ENCODE measurements around the gene MCAM.

Gene MCAM

GRCh38 chr11:119332111-119332765 lies 15.3 kb upstream of the MCAM start:
- no peak for DNase-seq

- no peak for DNase-seq
Measured at GRCh38 chr11:119330237-119330636, 13.3 kb upstream of the MCAM start.

- no peak for DNase-seq
Measured at GRCh38 chr11:119329320-119329719, 12.4 kb upstream of the MCAM start.

- DNase-seq, result no peak
Measured at GRCh38 chr11:119324189-119324588, 7.3 kb upstream of the MCAM start.

- DNase-seq, result peak in 38 of 51 donors; percentile 12 to 91 (median 52)
Measured at GRCh38 chr11:119323532-119324033, 6.7 kb upstream of the MCAM start.

GRCh38 chr11:119322921-119323531 lies 6.1 kb upstream of the MCAM start:
- no peak for DNase-seq

- no peak for DNase-seq
Measured at GRCh38 chr11:119322360-119322739, 5.4 kb upstream of the MCAM start.

GRCh38 chr11:119320776-119321524 lies 4.0 kb upstream of the MCAM start:
- DNase-seq, result peak in 15 of 51 donors; percentile 39 to 78 (median 53)

GRCh38 chr11:119320240-119320775 lies 3.4 kb upstream of the MCAM start:
- DNase-seq, result peak in 36 of 51 donors; percentile 20 to 89 (median 61)

- DNase-seq, result no peak
Measured at GRCh38 chr11:119319700-119320239, 2.8 kb upstream of the MCAM start.

GRCh38 chr11:119319136-119319699 lies 2.3 kb upstream of the MCAM start:
- DNase-seq, result no peak

GRCh38 chr11:119318240-119319135 lies 1.6 kb upstream of the MCAM start:
- peak in 6 of 51 donors; percentile 14 to 34 (median 23) for DNase-seq

GRCh38 chr11:119317592-119318239 lies 786 bp upstream of the MCAM start:
- no peak for DNase-seq

GRCh38 chr11:119316016-119316728 lies 758 bp downstream of the MCAM start:
- peak in 41 of 51 donors; percentile 32 to 88 (median 77) for DNase-seq

GRCh38 chr11:119315131-119316015 lies 1.6 kb downstream of the MCAM start:
- DNase-seq, result peak in 30 of 51 donors; percentile 31 to 87 (median 70)

- no peak for DNase-seq
Measured at GRCh38 chr11:119314726-119315125, 2.2 kb downstream of the MCAM start.

GRCh38 chr11:119310682-119311052 lies 6.3 kb downstream of the MCAM start:
- no peak for DNase-seq
